Vagina (tissue), 2 donors: ENCODE results near the gene SNX27.

Experiments
- POLR2A ChIP-seq, 2 donors: fragments of 450-650 bp; IDR thresholded peaks; one replicate each; pipeline ENCODE4 v1.6.1; 2017; ENCODE audit warnings: antibody characterized with exemption in 2 of 2, mild to moderate bottlenecking in 2 of 2, moderate library complexity in 2 of 2
- POLR2AphosphoS5 ChIP-seq, 2 donors: sonication (generic); formaldehyde crosslinking; IDR thresholded peaks; one replicate each; pipeline ENCODE4 v1.9.0; 2017; ENCODE audit warnings: antibody characterized with exemption in 2 of 2, mild to moderate bottlenecking in 2 of 2, low read depth in 1 of 2; ENCODE audit not compliant: insufficient read depth in 1 of 2
- TF ChIP-seq, protein P1 (sequence below), 3 experiments: fragments of 450-650 bp in 2 of 3; fragments of 200-600 bp in 1 of 3; sonication (generic) in 1 of 3; IDR thresholded peaks; one replicate each; pipeline ENCODE4 v1.5.1; 2017 to 2019; ENCODE audit warnings: antibody characterized with exemption in 3 of 3, mild to moderate bottlenecking in 2 of 3, moderate library complexity in 2 of 3

DNA sequence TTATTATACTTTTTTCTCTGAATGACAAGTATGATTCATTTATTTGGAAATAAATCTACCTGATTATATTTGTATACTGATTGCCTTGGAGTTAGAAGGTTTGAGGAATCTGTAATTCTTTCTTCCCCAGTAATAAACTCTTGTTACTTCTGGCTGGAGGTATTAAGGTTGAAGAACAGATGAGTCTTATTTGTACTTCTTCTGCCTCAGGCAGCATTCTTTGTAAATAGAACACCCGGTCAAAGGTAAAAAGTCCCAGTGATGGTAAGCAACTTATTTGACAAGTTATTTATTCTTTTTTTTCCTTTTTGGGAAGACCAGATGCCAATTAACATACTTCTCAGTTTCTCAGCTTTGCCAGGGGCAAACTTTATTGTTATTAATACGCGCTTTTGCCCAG lies 12.9 kb downstream of the SNX27 start:
- TF ChIP-seq, protein P1, sequence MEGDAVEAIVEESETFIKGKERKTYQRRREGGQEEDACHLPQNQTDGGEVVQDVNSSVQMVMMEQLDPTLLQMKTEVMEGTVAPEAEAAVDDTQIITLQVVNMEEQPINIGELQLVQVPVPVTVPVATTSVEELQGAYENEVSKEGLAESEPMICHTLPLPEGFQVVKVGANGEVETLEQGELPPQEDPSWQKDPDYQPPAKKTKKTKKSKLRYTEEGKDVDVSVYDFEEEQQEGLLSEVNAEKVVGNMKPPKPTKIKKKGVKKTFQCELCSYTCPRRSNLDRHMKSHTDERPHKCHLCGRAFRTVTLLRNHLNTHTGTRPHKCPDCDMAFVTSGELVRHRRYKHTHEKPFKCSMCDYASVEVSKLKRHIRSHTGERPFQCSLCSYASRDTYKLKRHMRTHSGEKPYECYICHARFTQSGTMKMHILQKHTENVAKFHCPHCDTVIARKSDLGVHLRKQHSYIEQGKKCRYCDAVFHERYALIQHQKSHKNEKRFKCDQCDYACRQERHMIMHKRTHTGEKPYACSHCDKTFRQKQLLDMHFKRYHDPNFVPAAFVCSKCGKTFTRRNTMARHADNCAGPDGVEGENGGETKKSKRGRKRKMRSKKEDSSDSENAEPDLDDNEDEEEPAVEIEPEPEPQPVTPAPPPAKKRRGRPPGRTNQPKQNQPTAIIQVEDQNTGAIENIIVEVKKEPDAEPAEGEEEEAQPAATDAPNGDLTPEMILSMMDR (IDR thresholded peaks at IDR 0.05) = no peak
- TF ChIP-seq POLR2A (IDR thresholded peaks at IDR 0.05) (no peak), POLR2AphosphoS5 (IDR thresholded peaks at IDR 0.05; ENCODE audit: insufficient read depth in 1 of 2, low read depth in 1 of 2) (no peak)
